A375 (cell line): ENCODE results near the gene NKX2-1. TPM values are rescaled to one million over a fixed set of nuclear protein-coding genes. Genes with fewer than 3 reads are reported as not detected.

Experiments
- total RNA-seq: library from RNA; depleted of rRNA; stranded (reverse); fragments of >200 nt; shearing (Covaris generic); gene quantifications from 2 replicates; pipeline ENCODE4 v1.2.3, GENCODE V29; 2014; rRNA removed

Gene NKX2-1
- 0.11 and 0.61 TPM in 2 replicates for total RNA-seq

DNA sequence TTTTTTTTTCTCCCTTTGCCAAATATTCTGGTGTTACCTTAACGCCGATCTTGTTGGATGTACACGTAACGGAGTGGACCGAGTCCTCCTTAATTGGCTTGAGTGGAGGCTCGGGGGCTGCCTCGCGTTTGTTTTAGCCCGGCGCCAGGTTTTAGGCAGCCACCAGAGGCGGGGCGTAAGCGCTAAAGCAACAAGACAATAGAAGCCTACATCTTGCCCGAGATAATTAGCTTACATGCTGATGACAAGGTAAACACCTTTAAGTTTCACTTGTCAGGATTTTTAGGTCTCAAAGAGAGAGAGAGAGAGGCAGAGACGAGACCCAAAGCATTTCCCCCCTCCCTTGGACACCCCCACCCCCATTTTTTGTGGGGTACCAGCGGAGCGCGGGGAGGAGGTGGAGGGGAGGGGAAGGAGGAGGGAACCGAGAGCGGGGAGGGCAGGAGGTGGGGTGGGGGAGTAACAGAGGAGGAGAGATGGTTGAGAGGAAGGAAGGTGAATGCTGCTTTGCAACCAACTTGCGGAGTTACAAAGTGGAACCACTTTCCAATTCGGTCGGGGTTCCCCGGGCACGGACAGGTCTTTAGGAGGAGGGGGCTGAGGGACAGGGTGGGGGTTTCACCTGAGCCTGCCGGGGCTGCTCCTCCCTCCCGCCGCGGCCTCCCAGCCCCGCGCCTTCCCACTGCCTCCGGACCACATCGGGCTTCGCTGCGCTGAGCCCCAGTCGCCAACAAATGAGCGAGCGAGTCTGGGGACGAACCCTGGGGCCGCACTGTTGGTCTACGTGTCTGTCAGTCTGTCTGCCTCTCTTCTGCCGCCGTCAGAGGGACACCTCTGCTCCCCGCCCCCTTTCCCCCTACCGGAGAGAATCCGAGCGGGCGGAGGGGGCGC is at the start of gene NKX2-1:
Gene NKX2-1, minus strand, starts transcription at position 802 of the 891 bp plus-strand sequence. Its CDS starts 103 bp downstream, at position 699.

Other genes starting within 250 kb of the NKX2-1 start
- gene MBIP, start 199.6 kb downstream of the NKX2-1 start, total RNA-seq = 6.2 and 11.8 TPM in 2 replicates
- gene NKX2-8, start 62.4 kb upstream of the NKX2-1 start, total RNA-seq = not detected in 2 replicates
- gene PAX9, start 141.6 kb upstream of the NKX2-1 start, total RNA-seq = 7.0 and 11.3 TPM in 2 replicates